NCI-H2196 treated with DMSO at 0.1 percent for 48 hours (cell line): ENCODE data around the gene CTSD.

Experiments
- DNase-seq: peaks from one replicate; lab custom pipeline; 2025; ENCODE audit not compliant: unreplicated experiment; lab: John Stamatoyannopoulos, UW

Gene CTSD

GRCh38 chr11:1756791-1757771 is 6.6 kb downstream of the CTSD start:
- no peak for DNase-seq

GRCh38 chr11:1755692-1756561 is 7.8 kb downstream of the CTSD start:
- peak; percentile 70 for DNase-seq

GRCh38 chr11:1755344-1755691 is 8.4 kb downstream of the CTSD start:
- no peak for DNase-seq

GRCh38 chr11:1754376-1755150 is 9.2 kb downstream of the CTSD start:
- DNase-seq: no peak

- no peak for DNase-seq
Observed at GRCh38 chr11:1753929-1754305, 9.8 kb downstream of the CTSD start.

GRCh38 chr11:1753229-1753928 is 10.3 kb downstream of the CTSD start:
- DNase-seq: no peak

- no peak for DNase-seq
Observed at GRCh38 chr11:1752907-1753228, 10.9 kb downstream of the CTSD start.

GRCh38 chr11:1751999-1752906 is 11.5 kb downstream of the CTSD start:
- DNase-seq: no peak

GRCh38 chr11:1751531-1751921 is 12.2 kb downstream of the CTSD start:
- DNase-seq: no peak

- DNase-seq: no peak
Observed at GRCh38 chr11:1750840-1751530, 12.7 kb downstream of the CTSD start.

GRCh38 chr11:1750481-1750839 is 13.3 kb downstream of the CTSD start, which contains the start of gene IFITM10:
IFITM10 (minus strand) TSS chr11:1750595; CDS start chr11:1750442, 153 bp downstream.
- DNase-seq: no peak

GRCh38 chr11:1749395-1750351 is 14.1 kb downstream of the CTSD start:
- no peak for DNase-seq

GRCh38 chr11:1748636-1749394 is 14.9 kb downstream of the CTSD start:
- no peak for DNase-seq

GRCh38 chr11:1747753-1748635 is 15.7 kb downstream of the CTSD start:
- DNase-seq: no peak

GRCh38 chr11:1746956-1747752 is 16.6 kb downstream of the CTSD start:
- DNase-seq: no peak
